Right atrium auricular region (tissue), 2 donors: ENCODE measurements around the gene CABLES1. TPM values are rescaled to one million over a fixed set of nuclear protein-coding genes. Genes with fewer than 3 reads are reported as not detected.
"Not testable (repeated sequence)": the region's sequence is repeated elsewhere in the genome, so short reads cannot be mapped to it uniquely, and the experiment has no call there.

Experiments used
- DNase-seq: peaks from one replicate; pipeline ENCODE4 v3.0.0-alpha.2; 2019; ENCODE audit warnings: low spot score
- H3K27ac ChIP-seq, 2 donors: fragments of 200-600 bp; sonication (generic); 1 replicate in 1 of 2; 2 replicates in 1 of 2; pipeline ENCODE4 v1.5.1; 2016 to 2019
- H3K27me3 ChIP-seq, 2 donors: fragments of 200-600 bp; sonication (generic); one replicate each; pipeline versions ENCODE4 v1.5.1 to v1.6.0; 2017 to 2019
- H3K36me3 ChIP-seq: fragments of 200-600 bp; sonication (generic); one replicate; pipeline ENCODE4 v1.5.1; 2016
- H3K4me1 ChIP-seq, 2 donors: fragments of 200-600 bp; sonication (generic); one replicate each; pipeline versions ENCODE4 v1.5.1 to v1.6.0; 2017 to 2019
- H3K4me3 ChIP-seq, 2 donors: fragments of 200-600 bp; sonication (generic); 1 replicate in 1 of 2; 2 replicates in 1 of 2; pipeline ENCODE4 v1.5.1; 2017 to 2019; ENCODE audit warnings: mild to moderate bottlenecking in 1 of 2, moderate library complexity in 1 of 2
- H3K9me3 ChIP-seq, 2 donors: fragments of 200-600 bp; sonication (generic); one replicate each; pipeline ENCODE4 v1.5.1; 2019
- total RNA-seq, 2 donors: library from RNA; depleted of rRNA; stranded (reverse); fragments of >200 nt; gene quantifications; one replicate each; pipeline ENCODE4 v1.1.0, GENCODE V29; 2016
- TF ChIP-seq, protein P1 (sequence below), 2 donors: fragments of 200-600 bp; sonication (generic); IDR thresholded peaks; one replicate each; pipeline ENCODE4 v1.5.1; 2019; ENCODE audit warnings: antibody characterized with exemption in 2 of 2

Gene CABLES1
- total RNA-seq, 2 donors from 2014 or later, result 5.4 to 6.9 TPM

DNA sequence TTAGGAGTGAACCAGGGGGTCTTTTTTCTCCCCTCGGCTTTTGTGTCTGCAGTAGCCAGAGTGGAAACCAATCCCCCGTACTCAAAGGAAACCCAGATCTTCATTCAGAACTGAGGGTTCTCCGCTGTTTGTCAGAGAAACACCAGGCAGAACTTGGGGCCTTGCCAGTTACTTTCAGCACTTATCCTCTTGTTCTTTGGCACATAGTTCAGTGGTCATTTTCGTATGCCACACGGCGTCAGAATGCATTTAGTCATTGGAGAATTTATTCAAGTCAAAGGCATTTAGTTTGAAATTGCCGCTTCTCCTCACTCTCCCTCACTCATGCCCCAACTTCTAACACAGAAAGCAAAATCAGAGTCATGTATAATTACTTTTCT is 102.9 kb downstream of the CABLES1 start:
- TF ChIP-seq, protein P1, sequence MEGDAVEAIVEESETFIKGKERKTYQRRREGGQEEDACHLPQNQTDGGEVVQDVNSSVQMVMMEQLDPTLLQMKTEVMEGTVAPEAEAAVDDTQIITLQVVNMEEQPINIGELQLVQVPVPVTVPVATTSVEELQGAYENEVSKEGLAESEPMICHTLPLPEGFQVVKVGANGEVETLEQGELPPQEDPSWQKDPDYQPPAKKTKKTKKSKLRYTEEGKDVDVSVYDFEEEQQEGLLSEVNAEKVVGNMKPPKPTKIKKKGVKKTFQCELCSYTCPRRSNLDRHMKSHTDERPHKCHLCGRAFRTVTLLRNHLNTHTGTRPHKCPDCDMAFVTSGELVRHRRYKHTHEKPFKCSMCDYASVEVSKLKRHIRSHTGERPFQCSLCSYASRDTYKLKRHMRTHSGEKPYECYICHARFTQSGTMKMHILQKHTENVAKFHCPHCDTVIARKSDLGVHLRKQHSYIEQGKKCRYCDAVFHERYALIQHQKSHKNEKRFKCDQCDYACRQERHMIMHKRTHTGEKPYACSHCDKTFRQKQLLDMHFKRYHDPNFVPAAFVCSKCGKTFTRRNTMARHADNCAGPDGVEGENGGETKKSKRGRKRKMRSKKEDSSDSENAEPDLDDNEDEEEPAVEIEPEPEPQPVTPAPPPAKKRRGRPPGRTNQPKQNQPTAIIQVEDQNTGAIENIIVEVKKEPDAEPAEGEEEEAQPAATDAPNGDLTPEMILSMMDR (IDR thresholded peaks at IDR 0.05), result no peak
- peak overlapping the region in 1 of 2 donors; percentile 29 for H3K4me3 ChIP-seq
- no peaks in the 10 kb centered on the region for H3K9me3 ChIP-seq
- H3K4me1 ChIP-seq, result peaks cover 0 to 22% of the 10 kb centered on the region in 2 donors
- no peaks in the 10 kb centered on the region for H3K36me3 ChIP-seq
- H3K27ac ChIP-seq, result peak overlapping the region; percentile 81 to 85
- no peaks in the 10 kb centered on the region for H3K27me3 ChIP-seq
- DNase-seq, result peak; percentile 87

DNA sequence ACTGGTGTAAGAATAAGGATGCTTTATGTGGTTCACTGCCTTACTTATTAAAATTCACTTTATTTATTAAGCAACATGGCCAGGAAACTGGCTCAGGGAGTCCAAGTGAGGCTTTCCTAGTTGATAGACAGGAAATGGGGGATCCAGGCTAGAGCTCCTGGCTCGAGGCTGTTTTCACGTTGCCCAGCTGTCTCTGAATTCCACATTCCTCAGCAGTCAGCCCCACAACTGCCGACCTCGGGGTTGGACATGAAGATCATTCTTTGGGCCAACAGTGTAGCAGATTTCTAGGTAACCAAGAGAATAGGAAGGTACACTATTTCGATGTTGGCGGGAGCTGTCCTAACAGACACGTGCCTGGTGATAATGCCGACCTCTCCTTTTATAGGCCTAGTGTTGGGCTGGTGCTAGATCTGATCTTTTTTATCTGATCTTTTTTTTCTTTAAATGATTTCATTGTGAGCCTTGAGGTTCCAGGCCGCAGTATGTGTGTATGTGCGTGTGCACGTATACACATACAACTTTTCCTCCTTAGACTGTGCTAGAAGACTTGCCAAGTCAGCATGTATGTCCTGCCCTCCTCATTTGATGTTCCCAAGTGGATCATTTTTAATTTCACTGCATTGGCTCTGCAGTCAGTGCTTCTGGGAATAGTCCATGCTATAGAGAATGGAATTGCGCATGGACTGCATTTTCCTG is 103.5 kb downstream of the CABLES1 start:
- Histone ChIP-seq H3K4me3 (no peak overlapping the region), H3K27ac (peak overlapping the region; percentile 81 to 85), H3K36me3 (no peaks in the 10 kb centered on the region), H3K9me3 (no peaks in the 10 kb centered on the region), H3K27me3 (no peaks in the 10 kb centered on the region), H3K4me1 (peaks cover 0 to 22% of the 10 kb centered on the region in 2 donors)
- no peak for DNase-seq
- TF ChIP-seq, protein P1 (IDR thresholded peaks at IDR 0.05), result no peak

DNA sequence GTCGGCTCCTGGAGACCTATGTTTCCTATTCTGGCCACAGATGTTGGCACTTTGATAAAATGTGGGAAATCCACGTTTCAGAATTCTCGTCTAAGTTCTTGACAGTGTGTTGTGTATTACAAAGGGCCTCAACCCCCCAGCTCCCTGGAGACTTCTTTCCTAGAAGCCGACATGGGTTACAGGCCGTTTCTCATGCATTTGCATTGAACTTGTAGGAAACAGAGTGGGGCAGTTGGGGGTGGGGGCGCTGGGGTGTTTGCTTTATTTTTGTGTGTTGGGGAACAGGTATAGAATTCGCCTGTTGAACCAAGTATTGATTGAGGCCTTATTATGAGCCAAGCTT is 104.0 kb downstream of the CABLES1 start:
- Histone ChIP-seq H3K9me3 (no peaks in the 10 kb centered on the region), H3K4me3 (no peak overlapping the region), H3K27ac (no peak overlapping the region), H3K4me1 (peaks cover 0 to 26% of the 10 kb centered on the region in 2 donors), H3K36me3 (no peaks in the 10 kb centered on the region), H3K27me3 (no peaks in the 10 kb centered on the region)
- TF ChIP-seq, protein P1 (IDR thresholded peaks at IDR 0.05), result no peak
- DNase-seq, result no peak

DNA sequence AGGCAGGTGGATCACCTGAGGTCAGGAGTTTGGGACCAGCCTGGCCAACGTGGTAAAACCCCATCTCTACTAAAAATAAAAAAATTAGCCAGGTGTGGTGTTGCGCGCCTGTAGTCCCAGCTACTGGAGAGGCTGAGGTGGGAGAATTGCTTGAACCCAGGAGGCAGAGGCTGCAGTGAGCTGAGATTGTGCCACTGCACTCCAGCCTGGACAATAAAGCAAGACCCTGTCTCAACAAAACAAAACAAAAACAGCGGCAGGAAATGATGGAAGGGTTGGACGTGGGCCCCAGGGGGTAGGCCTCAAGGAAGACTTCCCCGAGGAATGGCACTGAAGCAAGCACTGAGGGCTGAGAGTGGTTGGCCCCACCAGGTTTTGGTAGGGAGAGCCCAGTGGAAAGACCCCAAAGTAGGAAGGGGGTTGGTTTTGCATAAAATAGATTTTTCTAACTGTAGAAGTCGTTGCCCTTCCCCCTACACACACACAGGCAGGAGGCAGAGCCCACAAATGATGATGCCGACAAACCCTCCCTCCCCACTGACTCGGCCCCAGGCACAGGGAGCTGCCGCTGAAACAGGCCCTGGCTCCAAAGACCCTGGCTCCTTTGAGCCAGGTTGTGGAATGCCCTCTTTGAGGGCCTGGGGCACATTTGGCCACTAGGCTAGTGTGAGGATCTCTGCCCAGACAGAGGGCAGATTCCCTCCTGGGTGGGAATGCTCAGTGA is 104.8 kb downstream of the CABLES1 start:
- Histone ChIP-seq H3K4me3 (no peak overlapping the region), H3K27ac (no peak overlapping the region), H3K4me1 (peaks cover 0 to 28% of the 10 kb centered on the region in 2 donors), H3K27me3 (no peaks in the 10 kb centered on the region), H3K36me3 (no peaks in the 10 kb centered on the region), H3K9me3 (no peaks in the 10 kb centered on the region)
- DNase-seq, result no peak
- TF ChIP-seq, protein P1 (IDR thresholded peaks at IDR 0.05), result no peak

- no peaks in the 10 kb centered on the region for H3K27me3 ChIP-seq
- no peaks in the 10 kb centered on the region for H3K36me3 ChIP-seq
- H3K4me1 ChIP-seq, result peaks cover 0 to 28% of the 10 kb centered on the region in 2 donors
- DNase-seq, result no peak
- TF ChIP-seq, protein P1 (IDR thresholded peaks at IDR 0.05), result no peak
- no peaks in the 10 kb centered on the region for H3K9me3 ChIP-seq
- no peak overlapping the region for H3K27ac ChIP-seq
- H3K4me3 ChIP-seq, result no peak overlapping the region
Measured at GRCh38 chr18:23240609-23240930, 105.3 kb downstream of the CABLES1 start.

GRCh38 chr18:23241833-23242496 is 106.7 kb downstream of the CABLES1 start:
- H3K9me3 ChIP-seq, DNase-seq, H3K36me3 ChIP-seq, H3K4me3 ChIP-seq, H3K27me3 ChIP-seq, H3K27ac ChIP-seq: not testable (repeated sequence)
- peaks cover 0 to 27% of the 10 kb centered on the region in 2 donors for H3K4me1 ChIP-seq
